ENCODE measurements around the gene FXYD6. TPM values are rescaled to one million over a fixed set of nuclear protein-coding genes. Genes with fewer than 3 reads are reported as not detected.

Gene FXYD6
- total RNA-seq, 1 experiment from 2014 or later: 12.2 TPM

- H3K36me3 ChIP-seq (ENCODE audit: insufficient read depth, low read length, poor library complexity, severe bottlenecking): no peaks in the 10 kb centered on the region
- POLR2A ChIA-PET (ENCODE audit: low non-redundant PET): no interaction called here
- H3K27me3 ChIP-seq (replicated peaks; ENCODE audit: insufficient read depth, low read depth, low read length, poor library complexity): no peaks in the 10 kb centered on the region
- intact Hi-C loops (cut with micrococcal nuclease; ENCODE audit: unreplicated experiment): no loop called here
- no peak for TF ChIP-seq CTCF (conservative IDR thresholded peaks at IDR 0.05; ENCODE audit: low read depth, low read length)
- TF ChIP-seq EZH2 (IDR thresholded peaks at IDR 0.05; ENCODE audit: borderline replicate concordance, low read depth, low read length, poor library complexity, severe bottlenecking): no peak
- H3K27ac ChIP-seq (ENCODE audit: low read depth, low read length, poor library complexity, severe bottlenecking): no peak overlapping the region
- no peaks in the 10 kb centered on the region for H3K9me3 ChIP-seq (ENCODE audit: low read depth, low read length, poor library complexity, severe bottlenecking)
- H3K4me3 ChIP-seq (ENCODE audit: low read depth, low read length, poor library complexity, severe bottlenecking): no peak overlapping the region
- CTCF ChIA-PET: no interaction called here
- no peaks in the 10 kb centered on the region for H3K4me1 ChIP-seq (ENCODE audit: insufficient read depth, low read length, poor library complexity, severe bottlenecking)
- no TSS peak for BruUV-seq (replicated peaks)
- DNase-seq (ENCODE audit: low spot score): no peak
Observed at GRCh38 chr11:117869604-117870003, 6.9 kb downstream of the FXYD6 start.

GRCh38 chr11:117868815-117869561, 7.5 kb downstream of the FXYD6 start:
- DNase-seq (ENCODE audit: low spot score): no peak
- H3K27me3 ChIP-seq (replicated peaks; ENCODE audit: insufficient read depth, low read depth, low read length, poor library complexity): no peaks in the 10 kb centered on the region
- no peak overlapping the region for H3K27ac ChIP-seq (ENCODE audit: low read depth, low read length, poor library complexity, severe bottlenecking)
- TF ChIP-seq EZH2 (IDR thresholded peaks at IDR 0.05; ENCODE audit: borderline replicate concordance, low read depth, low read length, poor library complexity, severe bottlenecking) (no peak), CTCF (conservative IDR thresholded peaks at IDR 0.05; ENCODE audit: low read depth, low read length) (no peak)
- H3K4me3 ChIP-seq (ENCODE audit: low read depth, low read length, poor library complexity, severe bottlenecking): no peak overlapping the region
- no peaks in the 10 kb centered on the region for H3K4me1 ChIP-seq (ENCODE audit: insufficient read depth, low read length, poor library complexity, severe bottlenecking)
- H3K36me3 ChIP-seq (ENCODE audit: insufficient read depth, low read length, poor library complexity, severe bottlenecking): no peaks in the 10 kb centered on the region
- ChIA-PET POLR2A (ENCODE audit: low non-redundant PET) (no interaction called here), CTCF (no interaction called here)
- intact Hi-C loops (cut with micrococcal nuclease; ENCODE audit: unreplicated experiment): no loop called here
- H3K9me3 ChIP-seq (ENCODE audit: low read depth, low read length, poor library complexity, severe bottlenecking): no peaks in the 10 kb centered on the region
- no TSS peak for BruUV-seq (replicated peaks)

GRCh38 chr11:117868088-117868487, 8.4 kb downstream of the FXYD6 start:
- Histone ChIP-seq H3K36me3 (ENCODE audit: insufficient read depth, low read length, poor library complexity, severe bottlenecking) (no peaks in the 10 kb centered on the region), H3K9me3 (ENCODE audit: low read depth, low read length, poor library complexity, severe bottlenecking) (no peaks in the 10 kb centered on the region), H3K27me3 (replicated peaks; ENCODE audit: insufficient read depth, low read depth, low read length, poor library complexity) (no peaks in the 10 kb centered on the region), H3K27ac (ENCODE audit: low read depth, low read length, poor library complexity, severe bottlenecking) (no peak overlapping the region), H3K4me3 (ENCODE audit: low read depth, low read length, poor library complexity, severe bottlenecking) (no peak overlapping the region), H3K4me1 (ENCODE audit: insufficient read depth, low read length, poor library complexity, severe bottlenecking) (no peaks in the 10 kb centered on the region)
- intact Hi-C loops (cut with micrococcal nuclease; ENCODE audit: unreplicated experiment): no loop called here
- ChIA-PET CTCF (no interaction called here), POLR2A (ENCODE audit: low non-redundant PET) (no interaction called here)
- TF ChIP-seq EZH2 (IDR thresholded peaks at IDR 0.05; ENCODE audit: borderline replicate concordance, low read depth, low read length, poor library complexity, severe bottlenecking) (no peak), CTCF (conservative IDR thresholded peaks at IDR 0.05; ENCODE audit: low read depth, low read length) (no peak)
- DNase-seq (ENCODE audit: low spot score): no peak
- BruUV-seq (replicated peaks): no TSS peak

Measured in A673 (cell line).